IPS-15b (cell line): ENCODE measurements around the gene MAP4K2.

Experiments
- H3K27me3 ChIP-seq: one replicate; pipeline ENCODE4 v1.6.1; 2013; ENCODE audit warnings: low read length; ENCODE audit not compliant: control insufficient read depth, insufficient read depth
- H3K36me3 ChIP-seq: one replicate; pipeline ENCODE4 v1.6.1; 2013; ENCODE audit warnings: low read length; ENCODE audit not compliant: control insufficient read depth, insufficient read depth
- H3K4me1 ChIP-seq: one replicate; pipeline ENCODE4 v1.6.1; 2013; ENCODE audit warnings: mild to moderate bottlenecking, low read length; ENCODE audit not compliant: control insufficient read depth, insufficient read depth
- H3K4me3 ChIP-seq: one replicate; pipeline ENCODE4 v1.5.1; 2013; ENCODE audit warnings: low read depth, low read length
- H3K9ac ChIP-seq: one replicate; pipeline ENCODE4 v1.6.1; 2013; ENCODE audit warnings: low read depth, mild to moderate bottlenecking, low read length
- H3K9me3 ChIP-seq: one replicate; pipeline ENCODE4 v1.6.1; 2013; ENCODE audit warnings: mild to moderate bottlenecking, low read length; ENCODE audit not compliant: control insufficient read depth, insufficient read depth

MAP4K2 gene

GRCh38 chr11:64843686-64844329, 40.8 kb upstream of the MAP4K2 start:
- H3K9me3 ChIP-seq = no peaks in the 10 kb centered on the region
- H3K4me1 ChIP-seq = peaks cover 8% of the 10 kb centered on the region
- H3K9ac ChIP-seq = peak overlapping the region; percentile 65
- peaks cover 17% of the 10 kb centered on the region for H3K36me3 ChIP-seq
- no peaks in the 10 kb centered on the region for H3K27me3 ChIP-seq
- H3K4me3 ChIP-seq = peak overlapping the region; percentile 85

- peaks cover 8% of the 10 kb centered on the region for H3K4me1 ChIP-seq
- H3K9ac ChIP-seq = peak overlapping the region; percentile 47
- H3K4me3 ChIP-seq = peak overlapping the region; percentile 85
- H3K9me3 ChIP-seq = no peaks in the 10 kb centered on the region
- H3K36me3 ChIP-seq = peaks cover 24% of the 10 kb centered on the region
- H3K27me3 ChIP-seq = no peaks in the 10 kb centered on the region
Measured at GRCh38 chr11:64842851-64843685, 40.1 kb upstream of the MAP4K2 start.

- H3K9me3 ChIP-seq = no peaks in the 10 kb centered on the region
- peak overlapping the region; percentile 41 for H3K9ac ChIP-seq
- H3K36me3 ChIP-seq = peaks cover 29% of the 10 kb centered on the region
- no peak overlapping the region for H3K4me3 ChIP-seq
- peaks cover 8% of the 10 kb centered on the region for H3K4me1 ChIP-seq
- no peaks in the 10 kb centered on the region for H3K27me3 ChIP-seq
Measured at GRCh38 chr11:64842366-64842759, 39.3 kb upstream of the MAP4K2 start.

DNA sequence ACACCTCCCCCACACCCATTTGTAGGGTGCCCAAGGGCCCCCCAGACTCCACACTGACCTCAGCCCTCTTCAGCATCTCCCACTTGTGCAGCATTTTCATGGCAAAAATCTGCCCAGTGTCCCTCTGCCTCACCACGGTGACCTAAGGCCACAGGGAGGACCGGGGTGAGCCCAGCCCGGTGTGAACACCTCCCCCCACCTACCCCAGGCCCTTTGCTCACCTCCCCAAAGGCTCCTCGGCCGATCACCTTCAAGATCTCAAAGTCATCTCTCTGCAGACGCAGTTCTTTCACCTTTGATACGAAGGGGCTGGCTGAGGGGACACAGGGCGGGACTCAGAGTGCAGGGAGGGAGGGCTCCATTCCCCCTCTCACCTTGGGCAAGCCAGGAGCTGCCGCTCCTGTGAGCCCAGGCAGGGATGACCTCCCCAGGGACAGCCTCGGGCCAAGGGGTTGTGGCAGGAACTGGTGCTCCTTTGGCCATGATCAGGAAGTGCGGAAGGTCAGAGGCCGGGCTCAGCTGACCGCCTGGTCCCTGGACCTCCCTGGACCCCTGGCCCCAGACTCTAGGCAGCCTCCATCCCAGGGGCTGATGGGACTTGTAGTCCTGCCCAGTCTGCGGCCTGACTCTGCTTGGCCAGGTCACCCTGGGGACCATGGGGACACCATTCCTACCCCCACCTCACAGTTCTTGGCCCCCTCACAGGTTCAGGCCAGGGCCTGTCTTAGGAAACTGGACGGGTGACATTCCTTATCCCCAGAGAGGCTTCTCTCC, 38.8 kb upstream of the MAP4K2 start:
- Histone ChIP-seq H3K27me3 (no peaks in the 10 kb centered on the region), H3K36me3 (peaks cover 29% of the 10 kb centered on the region), H3K4me1 (peaks cover 7% of the 10 kb centered on the region), H3K4me3 (no peak overlapping the region), H3K9me3 (no peaks in the 10 kb centered on the region), H3K9ac (peak overlapping the region; percentile 41)

GRCh38 chr11:64839887-64840782, 37.1 kb upstream of the MAP4K2 start:
- H3K4me1 ChIP-seq = peaks cover 5% of the 10 kb centered on the region
- H3K4me3 ChIP-seq = no peak overlapping the region
- H3K27me3 ChIP-seq = no peaks in the 10 kb centered on the region
- peaks cover 40% of the 10 kb centered on the region for H3K36me3 ChIP-seq
- no peaks in the 10 kb centered on the region for H3K9me3 ChIP-seq
- no peak overlapping the region for H3K9ac ChIP-seq

- no peaks in the 10 kb centered on the region for H3K27me3 ChIP-seq
- H3K4me1 ChIP-seq = peaks cover 5% of the 10 kb centered on the region
- no peak overlapping the region for H3K4me3 ChIP-seq
- H3K9me3 ChIP-seq = no peaks in the 10 kb centered on the region
- peaks cover 44% of the 10 kb centered on the region for H3K36me3 ChIP-seq
- H3K9ac ChIP-seq = no peak overlapping the region
Measured at GRCh38 chr11:64839335-64839734, 36.3 kb upstream of the MAP4K2 start.

GRCh38 chr11:64838600-64839334, 35.8 kb upstream of the MAP4K2 start:
- H3K27me3 ChIP-seq = no peaks in the 10 kb centered on the region
- peaks cover 5% of the 10 kb centered on the region for H3K4me1 ChIP-seq
- peaks cover 49% of the 10 kb centered on the region for H3K36me3 ChIP-seq
- no peak overlapping the region for H3K9ac ChIP-seq
- H3K4me3 ChIP-seq = no peak overlapping the region
- H3K9me3 ChIP-seq = no peaks in the 10 kb centered on the region

- H3K4me1 ChIP-seq = peaks cover 5% of the 10 kb centered on the region
Measured at GRCh38 chr11:64837887-64838351, 34.9 kb upstream of the MAP4K2 start.

DNA sequence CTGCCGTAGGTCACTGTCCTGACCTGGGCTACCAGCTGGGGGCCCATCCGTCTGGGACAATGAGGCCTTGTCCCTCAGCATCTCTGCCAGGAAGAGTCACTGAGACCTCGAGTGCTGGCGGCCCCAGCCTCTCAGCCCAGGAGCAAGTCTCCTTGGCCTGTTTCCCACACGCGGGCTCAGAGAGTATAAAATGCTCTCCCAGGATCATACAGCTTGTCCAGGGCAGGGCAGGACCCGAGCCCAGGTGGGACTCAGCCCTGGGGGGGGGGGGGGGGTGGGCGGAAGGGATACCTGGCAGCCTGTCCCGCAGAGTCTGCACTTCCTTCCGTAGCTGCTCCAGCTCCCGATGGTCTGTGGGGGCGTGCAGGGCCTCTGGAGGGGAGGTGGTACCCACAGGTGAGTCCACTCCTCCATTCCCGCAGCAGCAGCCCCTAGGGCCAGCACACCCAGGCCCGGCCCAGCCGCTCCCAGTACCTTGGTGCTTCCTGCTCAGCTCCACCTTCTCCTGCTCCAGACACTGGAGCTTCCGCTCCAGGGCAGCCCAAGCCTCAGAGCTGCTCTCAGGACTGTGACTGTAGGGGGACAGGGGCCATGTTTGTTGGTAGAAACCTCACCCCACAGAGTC, 33.5 kb upstream of the MAP4K2 start:
- H3K27me3 ChIP-seq = no peaks in the 10 kb centered on the region
- H3K4me1 ChIP-seq = no peaks in the 10 kb centered on the region
- H3K36me3 ChIP-seq = peaks cover 65% of the 10 kb centered on the region
- H3K9ac ChIP-seq = no peak overlapping the region
- H3K9me3 ChIP-seq = no peaks in the 10 kb centered on the region
- no peak overlapping the region for H3K4me3 ChIP-seq

More at GRCh38 chr11:64837887-64838351, 34.9 kb upstream of the MAP4K2 start:
- Histone ChIP-seq H3K36me3 (peaks cover 57% of the 10 kb centered on the region), H3K9me3 (no peaks in the 10 kb centered on the region), H3K27me3 (no peaks in the 10 kb centered on the region), H3K9ac (no peak overlapping the region), H3K4me3 (no peak overlapping the region)
